ENCODE data around the gene ANKRD55. TPM values are rescaled to one million over a fixed set of nuclear protein-coding genes. Genes with fewer than 3 reads are reported as not detected.

Gene ANKRD55
- total and polyA plus RNA-seq, 8 donors, result 0.06 TPM; not detected in 7

GRCh38 chr5:56091664-56092063 lies 141.5 kb downstream of the ANKRD55 start:
- no peak for TF ChIP-seq CTCF (IDR thresholded peaks at IDR 0.05)
- Histone ChIP-seq H3K27me3 (no peaks in the 10 kb centered on the region), H3K9me3 (no peaks in the 10 kb centered on the region), H3K4me3 (no peak overlapping the region), H3K27ac (no peak overlapping the region), H3K36me3 (no peaks in the 10 kb centered on the region), H3K4me1 (peaks cover 0 to 3% (median 0%) of the 10 kb centered on the region in 3 donors)
- intact Hi-C loops (cut with DNase I), result no loop called here
- ATAC-seq (no peak), FAIRE-seq (no peak), DNase-seq (no peak)

- FAIRE-seq (no peak), DNase-seq (no peak)
- H3K9me3 ChIP-seq, result no peaks in the 10 kb centered on the region
These were observed 142.2 kb downstream of the ANKRD55 start for GRCh38 chr5:56090793-56091460.

GRCh38 chr5:56088967-56089829 lies 143.9 kb downstream of the ANKRD55 start:
- H3K27ac ChIP-seq, result no peak overlapping the region
- ATAC-seq, result peak in 2 of 4 donors; percentile 24 to 67
- intact Hi-C loops (cut with DNase I), result no loop called here
- WGBS, 2 donors, result 64 to 65% methylated on average over 5 of the region's 5 CpGs
- FAIRE-seq, result no peak
- no peak for TF ChIP-seq CTCF (IDR thresholded peaks at IDR 0.05)
- H3K4me1 ChIP-seq, result peaks cover 0 to 12% (median 6%) of the 10 kb centered on the region in 3 donors
- no peak overlapping the region for H3K4me3 ChIP-seq
- no peaks in the 10 kb centered on the region for H3K27me3 ChIP-seq
- no peaks in the 10 kb centered on the region for H3K9me3 ChIP-seq
- DNase-seq, result no peak
- no peaks in the 10 kb centered on the region for H3K36me3 ChIP-seq

More at GRCh38 chr5:56090793-56091460, 142.2 kb downstream of the ANKRD55 start:
- Histone ChIP-seq H3K4me1 (peaks cover 0 to 3% (median 0%) of the 10 kb centered on the region in 3 donors), H3K4me3 (no peak overlapping the region), H3K36me3 (no peaks in the 10 kb centered on the region), H3K27me3 (no peaks in the 10 kb centered on the region), H3K27ac (no peak overlapping the region)
- ATAC-seq, result no peak
- 92 to 96% methylated on average over 7 of the region's 7 CpGs for whole genome bisulfite sequencing, 2 donors
- intact Hi-C loops (cut with DNase I), result no loop called here
- TF ChIP-seq CTCF (IDR thresholded peaks at IDR 0.05), result no peak

GRCh38 chr5:56088431-56088949 lies 144.6 kb downstream of the ANKRD55 start:
- Histone ChIP-seq H3K36me3 (no peaks in the 10 kb centered on the region), H3K27me3 (no peaks in the 10 kb centered on the region), H3K9me3 (no peaks in the 10 kb centered on the region), H3K4me1 (peaks cover 0 to 12% (median 6%) of the 10 kb centered on the region in 3 donors), H3K4me3 (no peak overlapping the region), H3K27ac (no peak overlapping the region)
- intact Hi-C loops (cut with DNase I), result no loop called here
- no peak for TF ChIP-seq CTCF (IDR thresholded peaks at IDR 0.05)
- FAIRE-seq (no peak), DNase-seq (no peak), ATAC-seq (peak in 2 of 4 donors; percentile 34 to 44)
- 71 to 82% methylated on average over 4 of the region's 4 CpGs for WGBS, 2 donors
